Measurements from ENCODE around the gene S100Z. TPM values are rescaled to one million over a fixed set of nuclear protein-coding genes. Genes with fewer than 3 reads are reported as not detected.
"Not testable (repeated sequence)": the region's sequence is repeated elsewhere in the genome, so short reads cannot be mapped to it uniquely, and the experiment has no call there.

S100Z gene
- polyA plus RNA-seq, 1 donor, result 0.40 TPM

GRCh38 chr5:76874088-76874581 lies 24.3 kb downstream of the S100Z start:
- no peak for DNase-seq

GRCh38 chr5:76888733-76889300 lies 39.0 kb downstream of the S100Z start:
- no peak for DNase-seq

- DNase-seq, result no peak
These were observed 43.5 kb downstream of the S100Z start for GRCh38 chr5:76893294-76893693.

GRCh38 chr5:76896196-76896595 lies 46.4 kb downstream of the S100Z start:
- no peak for DNase-seq

GRCh38 chr5:76901522-76901921 lies 51.7 kb downstream of the S100Z start:
- no peak for DNase-seq

GRCh38 chr5:76908166-76908565 lies 58.4 kb downstream of the S100Z start:
- no peak for DNase-seq

- not testable (repeated sequence) for DNase-seq
These were observed 60.6 kb downstream of the S100Z start for GRCh38 chr5:76910344-76910933.

GRCh38 chr5:76914671-76915070 lies 64.9 kb downstream of the S100Z start:
- not testable (repeated sequence) for DNase-seq

GRCh38 chr5:76918539-76918938 lies 68.7 kb downstream of the S100Z start:
- DNase-seq, result no peak

- DNase-seq, result no peak
These were observed 70.7 kb downstream of the S100Z start for GRCh38 chr5:76920491-76920890.

GRCh38 chr5:76926329-76927105 lies 76.7 kb downstream of the S100Z start:
- DNase-seq, result no peak

- DNase-seq, result no peak
These were observed 78.1 kb downstream of the S100Z start for GRCh38 chr5:76927961-76928360.

- DNase-seq, result no peak
These were observed 80.3 kb downstream of the S100Z start for GRCh38 chr5:76930083-76930482.

GRCh38 chr5:76938177-76938576 lies 88.4 kb downstream of the S100Z start:
- no peak for DNase-seq

- no peak for DNase-seq
These were observed 91.2 kb downstream of the S100Z start for GRCh38 chr5:76941000-76941399.

- DNase-seq, result no peak
These were observed 91.6 kb downstream of the S100Z start for GRCh38 chr5:76941442-76941841.

GRCh38 chr5:76942581-76942980 lies 92.8 kb downstream of the S100Z start:
- no peak for DNase-seq

GRCh38 chr5:76943006-76943405 lies 93.2 kb downstream of the S100Z start:
- DNase-seq, result no peak

GRCh38 chr5:76944638-76945037 lies 94.8 kb downstream of the S100Z start:
- DNase-seq, result no peak

GRCh38 chr5:76945238-76945637 lies 95.4 kb downstream of the S100Z start:
- DNase-seq, result not testable (repeated sequence)

GRCh38 chr5:76946090-76946489 lies 96.3 kb downstream of the S100Z start:
- DNase-seq, result no peak

- no peak for DNase-seq
These were observed 97.3 kb downstream of the S100Z start for GRCh38 chr5:76947082-76947503.

- DNase-seq, result no peak
These were observed 103.2 kb downstream of the S100Z start, which contains the start of gene CRHBP for GRCh38 chr5:76952795-76953536. Gene CRHBP, plus strand, starts transcription at chr5:76953045. Its CDS starts 90 bp downstream, at chr5:76953135.

All from hindlimb muscle (tissue), 1 donor.